Measurements from ENCODE around the gene GPR146.
"Not testable (repeated sequence)": the region's sequence is repeated elsewhere in the genome, so short reads cannot be mapped to it uniquely, and the experiment has no call there.

The GPR146 gene

DNA sequence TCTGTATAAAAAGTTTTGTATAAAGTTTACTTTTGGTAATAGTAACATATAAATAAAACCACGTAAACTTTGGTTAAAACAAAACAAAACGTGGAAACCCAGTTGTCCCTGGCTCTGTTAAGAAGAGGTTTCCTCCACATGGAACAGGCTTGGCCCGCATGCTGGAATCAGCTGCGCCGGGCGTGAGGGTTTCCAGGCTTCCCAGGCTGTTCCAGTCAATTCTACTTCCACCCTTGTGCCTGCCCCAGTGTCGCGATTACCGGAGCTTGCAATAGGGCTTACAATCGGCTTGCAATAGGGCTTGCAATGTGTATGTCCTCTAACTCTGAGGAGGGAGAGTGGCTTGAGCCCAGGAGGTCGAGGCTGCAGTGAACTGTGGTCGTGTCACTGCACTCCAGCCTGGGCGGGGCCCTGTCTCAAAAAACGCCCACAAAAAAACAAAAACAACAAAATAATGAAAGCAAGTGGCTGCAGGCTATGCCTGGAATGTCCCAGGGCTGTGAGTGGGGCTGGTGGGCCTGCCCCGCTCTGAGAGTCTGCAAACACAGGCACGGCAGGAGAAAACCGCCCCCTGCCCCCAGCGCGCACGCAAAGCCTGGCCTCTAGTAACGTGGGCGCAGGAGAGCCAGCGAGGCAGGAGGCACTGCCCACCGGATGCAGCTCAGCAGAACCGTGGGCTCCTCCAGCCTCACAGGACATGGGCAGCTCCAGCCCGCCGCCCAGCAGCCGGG is 45.0 kb upstream of the GPR146 start:
- TF ChIP-seq, protein P1, sequence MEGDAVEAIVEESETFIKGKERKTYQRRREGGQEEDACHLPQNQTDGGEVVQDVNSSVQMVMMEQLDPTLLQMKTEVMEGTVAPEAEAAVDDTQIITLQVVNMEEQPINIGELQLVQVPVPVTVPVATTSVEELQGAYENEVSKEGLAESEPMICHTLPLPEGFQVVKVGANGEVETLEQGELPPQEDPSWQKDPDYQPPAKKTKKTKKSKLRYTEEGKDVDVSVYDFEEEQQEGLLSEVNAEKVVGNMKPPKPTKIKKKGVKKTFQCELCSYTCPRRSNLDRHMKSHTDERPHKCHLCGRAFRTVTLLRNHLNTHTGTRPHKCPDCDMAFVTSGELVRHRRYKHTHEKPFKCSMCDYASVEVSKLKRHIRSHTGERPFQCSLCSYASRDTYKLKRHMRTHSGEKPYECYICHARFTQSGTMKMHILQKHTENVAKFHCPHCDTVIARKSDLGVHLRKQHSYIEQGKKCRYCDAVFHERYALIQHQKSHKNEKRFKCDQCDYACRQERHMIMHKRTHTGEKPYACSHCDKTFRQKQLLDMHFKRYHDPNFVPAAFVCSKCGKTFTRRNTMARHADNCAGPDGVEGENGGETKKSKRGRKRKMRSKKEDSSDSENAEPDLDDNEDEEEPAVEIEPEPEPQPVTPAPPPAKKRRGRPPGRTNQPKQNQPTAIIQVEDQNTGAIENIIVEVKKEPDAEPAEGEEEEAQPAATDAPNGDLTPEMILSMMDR (IDR thresholded peaks at IDR 0.05; ENCODE audit: borderline replicate concordance, insufficient read depth, low read depth, low read length) = no peak
- H3K4me3 ChIP-seq (ENCODE audit: low read depth, low read length) = no peak overlapping the region

DNA sequence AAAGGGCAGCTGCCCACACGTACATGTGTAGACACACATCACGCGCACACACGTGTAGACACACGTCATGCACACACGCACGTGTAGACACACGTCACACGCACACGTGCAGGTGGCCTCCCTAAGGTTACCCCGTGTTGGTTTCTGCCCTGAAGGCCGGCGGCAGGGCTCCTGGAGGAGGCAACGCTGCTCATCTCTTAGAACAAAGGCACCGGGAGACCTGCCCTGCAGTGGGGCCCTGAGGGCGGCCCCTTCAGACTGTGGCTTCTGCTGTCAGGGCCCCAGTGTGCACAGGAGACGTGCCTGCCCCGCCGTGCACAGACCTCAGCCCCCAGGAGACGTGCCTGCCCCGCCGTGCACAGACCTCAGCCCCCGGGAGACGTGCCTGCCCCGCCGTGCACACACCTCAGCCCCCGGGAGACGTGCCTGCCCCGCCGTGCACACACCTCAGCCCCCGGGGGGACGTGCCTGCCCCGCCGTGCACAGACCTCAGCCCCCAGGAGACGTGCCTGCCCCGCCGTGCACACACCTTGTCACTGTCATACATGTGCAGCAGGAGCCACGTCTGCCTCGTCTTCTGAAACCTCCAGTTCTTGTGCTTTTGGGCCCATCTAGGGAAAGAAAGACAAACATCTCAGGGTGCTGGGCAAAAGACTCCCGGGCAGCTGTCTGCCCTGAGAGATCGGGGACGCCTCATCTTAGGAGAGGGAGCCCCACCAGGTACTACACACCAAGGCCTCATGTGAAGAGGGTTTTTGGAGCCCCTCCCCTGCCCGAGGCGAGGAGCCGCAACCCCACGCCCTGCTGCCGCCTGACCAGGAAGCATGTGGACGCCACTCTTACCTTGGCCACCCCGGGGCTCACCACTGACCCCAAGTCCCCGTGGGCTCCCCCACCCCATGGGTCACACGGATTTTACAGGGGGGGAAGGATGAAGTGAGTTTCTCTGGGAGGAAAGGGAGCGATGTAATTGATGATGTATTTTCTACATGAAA is 44.1 kb upstream of the GPR146 start:
- no peak overlapping the region for H3K4me3 ChIP-seq (ENCODE audit: low read depth, low read length)
- TF ChIP-seq, protein P1 (IDR thresholded peaks at IDR 0.05; ENCODE audit: borderline replicate concordance, insufficient read depth, low read depth, low read length) = no peak

DNA sequence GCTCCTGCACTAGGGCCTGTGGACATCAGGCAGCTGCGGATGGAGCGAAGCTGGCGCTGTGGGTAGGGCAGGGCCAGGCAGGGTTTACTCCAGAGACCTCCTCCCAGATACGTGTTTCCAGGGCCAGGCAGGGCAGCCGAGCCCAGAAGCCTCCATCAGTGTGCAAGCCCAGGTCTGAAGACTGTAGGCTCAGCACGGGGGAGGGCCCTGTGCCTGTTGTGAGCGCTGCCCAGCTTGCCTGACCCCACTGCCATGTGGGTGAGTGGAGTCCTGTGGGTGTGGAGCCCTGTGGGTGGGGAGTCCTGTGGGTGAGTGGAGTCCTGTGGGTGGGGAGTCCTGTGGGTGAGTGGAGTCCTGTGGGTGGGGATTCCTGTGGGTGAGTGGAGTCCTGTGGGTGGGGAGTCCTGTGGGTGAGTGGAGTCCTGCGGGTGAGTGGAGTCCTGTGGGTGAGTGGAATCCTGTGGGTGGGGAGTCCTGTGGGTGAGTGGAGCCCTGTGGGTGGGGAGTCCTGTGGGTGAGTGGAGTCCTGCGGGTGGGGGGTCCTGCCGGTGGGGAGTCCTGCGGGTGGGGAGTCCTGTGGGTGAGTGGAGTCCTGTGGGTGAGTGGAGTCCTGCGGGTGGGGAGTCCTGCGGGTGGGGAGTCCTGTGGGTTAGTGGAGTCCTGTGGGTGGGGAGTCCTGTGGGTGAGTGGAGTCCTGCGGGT is 43.1 kb upstream of the GPR146 start:
- not testable (repeated sequence) for H3K4me3 ChIP-seq (ENCODE audit: low read depth, low read length)

DNA sequence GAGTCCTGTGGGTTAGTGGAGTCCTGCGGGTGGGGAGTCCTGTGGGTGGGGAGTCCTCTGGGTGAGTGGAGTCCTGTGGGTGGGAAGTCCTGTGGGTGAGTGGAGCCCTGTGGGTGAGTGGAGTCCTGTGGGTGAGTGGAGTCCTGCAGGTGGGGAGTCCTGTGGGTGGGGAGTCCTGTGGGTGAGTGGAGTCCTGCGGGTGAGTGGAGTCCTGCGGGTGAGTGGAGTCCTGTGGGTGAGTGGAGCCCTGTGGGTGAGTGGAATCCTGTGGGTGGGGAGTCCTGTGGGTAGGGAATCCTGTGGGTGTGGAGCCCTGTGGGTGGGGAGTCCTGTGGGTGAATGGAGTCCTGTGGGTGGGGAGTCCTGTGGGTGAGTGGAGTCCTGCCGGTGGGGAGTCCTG is 42.3 kb upstream of the GPR146 start:
- H3K4me3 ChIP-seq (ENCODE audit: low read depth, low read length) = not testable (repeated sequence)

DNA sequence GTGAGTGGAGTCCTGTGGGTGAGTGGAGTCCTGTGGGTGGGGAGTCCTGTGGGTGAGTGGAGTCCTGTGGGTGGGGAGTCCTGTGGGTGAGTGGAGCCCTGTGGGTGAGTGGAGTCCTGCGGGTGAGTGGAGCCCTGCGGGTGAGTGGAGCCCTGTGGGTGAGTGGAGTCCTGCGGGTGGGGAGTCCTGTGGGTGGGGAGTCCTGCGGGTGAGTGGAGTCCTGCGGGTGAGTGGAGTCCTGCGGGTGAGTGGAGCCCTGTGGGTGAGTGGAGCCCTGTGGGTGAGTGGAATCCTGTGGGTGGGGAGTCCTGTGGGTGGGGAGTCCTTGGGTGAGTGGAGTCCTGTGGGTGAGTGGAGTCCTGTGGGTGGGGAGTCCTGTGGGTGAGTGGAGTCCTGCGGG is 41.9 kb upstream of the GPR146 start:
- not testable (repeated sequence) for H3K4me3 ChIP-seq (ENCODE audit: low read depth, low read length)

DNA sequence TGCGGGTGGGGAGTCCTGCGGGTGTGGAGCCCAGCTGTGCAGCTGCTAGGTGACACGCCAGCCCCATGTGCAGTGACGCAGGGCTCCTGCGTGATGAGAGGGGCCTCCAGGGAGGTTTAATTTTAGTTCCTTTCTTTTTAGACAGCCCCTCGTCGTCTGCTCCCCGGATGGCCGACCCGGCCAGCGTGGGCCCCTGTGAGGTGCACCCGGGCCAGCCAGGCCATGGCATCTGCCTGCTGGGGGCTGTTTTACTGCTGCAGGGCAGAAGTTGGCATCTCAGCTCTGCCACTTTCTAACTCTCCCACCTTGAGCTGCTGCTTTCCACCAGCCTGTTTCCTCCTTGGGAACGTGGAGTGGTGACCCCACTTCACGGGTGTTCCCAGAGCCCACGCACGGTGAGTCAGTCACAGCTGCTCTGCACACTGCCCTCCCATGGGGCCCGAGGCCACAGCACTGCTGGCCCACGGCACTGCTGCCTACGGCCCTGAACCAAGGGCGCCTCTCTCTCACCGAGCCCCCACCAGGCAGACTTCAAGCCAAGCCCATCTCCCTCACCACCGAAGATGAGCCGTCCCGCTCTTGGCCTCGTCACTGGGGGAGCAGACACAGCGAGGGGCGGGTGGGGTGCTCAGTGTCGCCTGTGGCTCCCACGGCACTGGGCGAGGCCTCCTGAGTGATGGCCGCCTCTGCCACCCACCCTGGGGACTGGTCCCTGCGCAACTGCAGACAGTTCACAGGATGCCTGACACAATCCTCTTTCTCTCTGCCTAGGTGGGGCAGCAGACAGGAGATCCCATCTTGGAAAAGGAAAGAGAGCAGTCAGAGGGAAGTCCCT is 40.1 kb upstream of the GPR146 start:
- H3K4me3 ChIP-seq (ENCODE audit: low read depth, low read length) = no peak overlapping the region
- TF ChIP-seq, protein P1 (IDR thresholded peaks at IDR 0.05; ENCODE audit: borderline replicate concordance, insufficient read depth, low read depth, low read length) = no peak

DNA sequence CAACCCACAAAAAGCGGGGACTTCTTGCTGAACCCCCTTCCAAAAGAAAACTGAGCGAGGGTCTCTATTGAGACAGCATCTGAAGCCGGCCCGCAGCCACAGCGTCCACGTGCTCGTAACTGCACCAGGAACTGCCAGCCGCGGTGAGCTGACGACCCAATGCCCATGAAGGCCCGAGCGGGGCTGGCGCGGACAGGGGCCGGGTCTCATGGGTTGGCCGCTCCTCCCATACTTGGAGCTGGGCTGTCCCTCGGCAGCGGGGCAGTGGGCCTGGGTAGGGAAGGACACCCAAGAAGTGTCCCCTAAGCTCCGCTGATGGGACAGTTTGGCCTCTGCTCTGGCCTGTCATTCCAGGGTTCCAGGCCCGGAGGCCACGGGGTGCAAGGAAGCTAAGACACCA is 39.0 kb upstream of the GPR146 start:
- no peak overlapping the region for H3K4me3 ChIP-seq (ENCODE audit: low read depth, low read length)
- TF ChIP-seq, protein P1 (IDR thresholded peaks at IDR 0.05; ENCODE audit: borderline replicate concordance, insufficient read depth, low read depth, low read length) = no peak

DNA sequence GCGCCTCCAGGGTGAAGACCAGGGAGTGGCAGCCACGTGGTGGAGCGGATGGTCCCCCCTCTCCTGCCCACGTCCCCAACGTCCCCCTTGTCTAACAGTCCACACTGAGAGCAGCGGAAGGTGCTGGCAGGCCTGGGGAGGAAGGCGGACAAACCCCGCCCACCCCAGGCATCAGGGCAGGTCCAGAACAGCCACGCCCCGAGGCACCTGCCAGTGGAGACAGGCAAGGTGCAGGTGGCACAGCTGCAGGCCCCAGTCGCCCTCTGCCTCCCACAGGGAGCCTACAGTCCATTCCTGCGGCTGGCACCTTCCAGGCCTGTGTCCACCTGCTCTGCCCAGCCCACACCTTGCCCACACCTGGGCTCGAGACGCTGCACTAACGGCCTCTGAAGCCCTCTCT is 36.4 kb upstream of the GPR146 start:
- H3K4me3 ChIP-seq (ENCODE audit: low read depth, low read length) = no peak overlapping the region
- TF ChIP-seq, protein P1 (IDR thresholded peaks at IDR 0.05; ENCODE audit: borderline replicate concordance, insufficient read depth, low read depth, low read length) = no peak
